Tibial nerve (tissue), 4 donors: Measurements from ENCODE around the gene TMEM53. TPM values are rescaled to one million over a fixed set of nuclear protein-coding genes. Genes with fewer than 3 reads are reported as not detected.
A peak's percentile ranks its signal among the peaks of the same experiment; 100 is the strongest.

Source experiments
- DNase-seq, 2 donors: peaks; one replicate each; pipeline ENCODE4 v3.0.0-alpha.2; 2019; ENCODE audit warnings: low spot score in 2 of 2
- H3K27ac ChIP-seq, 4 donors: fragments of 200-600 bp; sonication (generic) in 3 of 4; one replicate each; pipeline ENCODE4 v1.5.1; 2017 to 2019; ENCODE audit warnings: mild to moderate bottlenecking in 1 of 4
- H3K27me3 ChIP-seq, 2 donors: fragments of 200-600 bp; sonication (generic) in 1 of 2; one replicate each; pipeline versions ENCODE4 v1.5.1 to v1.6.0; 2017 to 2019
- H3K36me3 ChIP-seq, 3 donors: fragments of 200-600 bp; sonication (generic); one replicate each; pipeline ENCODE4 v1.5.1; 2018 to 2019
- H3K4me1 ChIP-seq, 4 donors: fragments of 200-600 bp; sonication (generic) in 3 of 4; one replicate each; pipeline ENCODE4 v1.5.1; 2017 to 2019
- H3K4me3 ChIP-seq, 4 donors: fragments of 200-600 bp; sonication (generic) in 3 of 4; one replicate each; pipeline ENCODE4 v1.5.1; 2017 to 2019; ENCODE audit warnings: mild to moderate bottlenecking in 1 of 4, moderate library complexity in 1 of 4
- H3K9me3 ChIP-seq, 4 donors: fragments of 200-600 bp; sonication (generic) in 3 of 4; one replicate each; pipeline ENCODE4 v1.5.1; 2017 to 2019
- EP300 ChIP-seq, 2 donors: sonication (generic); formaldehyde crosslinking; IDR thresholded peaks; one replicate each; pipeline ENCODE4 v1.6.1; 2017; ENCODE audit warnings: antibody characterized with exemption in 2 of 2, mild to moderate bottlenecking in 1 of 2
- POLR2A ChIP-seq, 2 donors: fragments of 450-650 bp; IDR thresholded peaks; one replicate each; pipeline ENCODE4 v1.6.1; 2017; ENCODE audit warnings: antibody characterized with exemption in 2 of 2, mild to moderate bottlenecking in 2 of 2, moderate library complexity in 2 of 2
- WGBS, 2 donors: methylation state at CpG; one replicate each; pipeline ENCODE4 v1.1.5; 2018; 5-methylcytosine and 5-hydroxymethylcytosine counted together
- total RNA-seq, 4 donors: library from RNA; depleted of rRNA; stranded (reverse); fragments of >200 nt; gene quantifications; one replicate each; pipeline ENCODE4 v1.1.0, GENCODE V29; 2016
- TF ChIP-seq, protein P1 (sequence below), 5 experiments: fragments of 200-600 bp in 3 of 5; fragments of 450-650 bp in 2 of 5; sonication (generic) in 3 of 5; IDR thresholded peaks; one replicate each; pipeline ENCODE4 v1.5.1; 2016 to 2019; ENCODE audit warnings: antibody characterized with exemption in 5 of 5, mild to moderate bottlenecking in 3 of 5, moderate library complexity in 2 of 5

Gene TMEM53
- total RNA-seq, 4 donors from 2014 or later = 7.2 to 10.5 (median 9.5) TPM

GRCh38 chr1:44652445-44653106 is 21.7 kb downstream of the TMEM53 start:
- 47 to 50% methylated on average over 7 of the region's 7 CpGs for WGBS, 2 donors
- peak overlapping the region in 2 of 4 donors; percentile 11 to 28 for H3K27ac ChIP-seq
- TF ChIP-seq EP300 (IDR thresholded peaks at IDR 0.05) = no peak
- TF ChIP-seq, protein P1, sequence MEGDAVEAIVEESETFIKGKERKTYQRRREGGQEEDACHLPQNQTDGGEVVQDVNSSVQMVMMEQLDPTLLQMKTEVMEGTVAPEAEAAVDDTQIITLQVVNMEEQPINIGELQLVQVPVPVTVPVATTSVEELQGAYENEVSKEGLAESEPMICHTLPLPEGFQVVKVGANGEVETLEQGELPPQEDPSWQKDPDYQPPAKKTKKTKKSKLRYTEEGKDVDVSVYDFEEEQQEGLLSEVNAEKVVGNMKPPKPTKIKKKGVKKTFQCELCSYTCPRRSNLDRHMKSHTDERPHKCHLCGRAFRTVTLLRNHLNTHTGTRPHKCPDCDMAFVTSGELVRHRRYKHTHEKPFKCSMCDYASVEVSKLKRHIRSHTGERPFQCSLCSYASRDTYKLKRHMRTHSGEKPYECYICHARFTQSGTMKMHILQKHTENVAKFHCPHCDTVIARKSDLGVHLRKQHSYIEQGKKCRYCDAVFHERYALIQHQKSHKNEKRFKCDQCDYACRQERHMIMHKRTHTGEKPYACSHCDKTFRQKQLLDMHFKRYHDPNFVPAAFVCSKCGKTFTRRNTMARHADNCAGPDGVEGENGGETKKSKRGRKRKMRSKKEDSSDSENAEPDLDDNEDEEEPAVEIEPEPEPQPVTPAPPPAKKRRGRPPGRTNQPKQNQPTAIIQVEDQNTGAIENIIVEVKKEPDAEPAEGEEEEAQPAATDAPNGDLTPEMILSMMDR (IDR thresholded peaks at IDR 0.05) = peak; percentile 88 to 96 (median 92)
- no peak for TF ChIP-seq POLR2A (IDR thresholded peaks at IDR 0.05)
- no peaks in the 10 kb centered on the region for H3K27me3 ChIP-seq
- no peak overlapping the region for H3K4me3 ChIP-seq
- H3K4me1 ChIP-seq = no peaks in the 10 kb centered on the region
- DNase-seq = peak; percentile 71 to 87
- H3K36me3 ChIP-seq = peaks cover 0 to 89% (median 0%) of the 10 kb centered on the region in 3 donors
- no peaks in the 10 kb centered on the region for H3K9me3 ChIP-seq

DNA sequence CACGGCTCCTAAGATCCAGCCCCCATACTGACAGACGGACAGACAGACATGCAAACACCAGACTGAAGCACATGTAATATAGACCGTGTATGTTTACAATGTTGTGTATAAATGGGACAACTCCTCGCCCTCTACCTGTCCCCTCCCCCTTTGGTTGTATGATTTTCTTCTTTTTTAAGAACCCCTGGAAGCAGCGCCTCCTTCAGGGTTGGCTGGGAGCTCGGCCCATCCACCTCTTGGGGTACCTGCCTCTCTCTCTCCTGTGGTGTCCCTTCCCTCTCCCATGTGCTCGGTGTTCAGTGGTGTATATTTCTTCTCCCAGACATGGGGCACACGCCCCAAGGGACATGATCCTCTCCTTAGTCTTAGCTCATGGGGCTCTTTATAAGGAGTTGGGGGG is 23.2 kb downstream of the TMEM53 start:
- H3K4me3 ChIP-seq = no peak overlapping the region
- H3K27ac ChIP-seq = no peak overlapping the region

DNA sequence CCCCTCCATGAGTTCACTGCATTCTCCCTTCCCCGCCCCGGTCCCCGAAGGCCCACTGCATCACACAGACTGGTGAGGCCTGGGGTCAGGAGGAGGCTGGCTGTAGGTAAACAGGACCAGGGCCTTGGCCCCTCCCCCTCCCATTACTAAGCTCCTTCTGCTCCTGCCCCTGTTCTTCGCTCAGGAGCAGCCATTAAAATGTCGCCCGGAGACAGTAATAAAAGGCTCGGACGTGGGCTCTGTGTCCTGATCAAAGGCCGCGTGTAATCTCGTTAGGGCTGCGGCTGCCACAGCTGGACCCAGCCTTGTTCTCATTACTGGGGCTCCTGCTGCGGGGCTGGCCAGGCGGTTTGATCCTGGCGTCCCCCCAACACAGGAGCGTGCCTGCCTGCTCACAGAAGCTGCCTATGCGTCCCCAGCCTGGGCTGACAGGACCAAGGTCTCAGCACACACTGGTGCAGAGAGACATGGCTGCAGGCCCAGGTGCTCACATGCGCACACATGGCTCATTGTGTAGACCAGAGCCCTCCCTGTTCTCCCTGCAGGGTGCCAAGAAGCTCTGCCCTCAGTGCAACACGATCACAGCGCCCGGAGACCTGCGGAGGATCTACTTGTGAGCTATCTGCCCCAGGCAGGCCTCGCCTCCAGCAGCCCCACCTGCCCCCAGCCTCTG is 24.0 kb downstream of the TMEM53 start:
- no peak overlapping the region for H3K4me3 ChIP-seq
- DNase-seq = no peak
- 69 to 75% methylated on average over 19 to 22 of the region's 23 CpGs for WGBS, 2 donors
- peaks cover 0 to under 1% (median 0%) of the 10 kb centered on the region in 4 donors for H3K4me1 ChIP-seq
- no peak overlapping the region for H3K27ac ChIP-seq
- TF ChIP-seq POLR2A (IDR thresholded peaks at IDR 0.05) = no peak
- TF ChIP-seq, protein P1 (IDR thresholded peaks at IDR 0.05) = no peak
- TF ChIP-seq EP300 (IDR thresholded peaks at IDR 0.05) = no peak
- H3K9me3 ChIP-seq = no peaks in the 10 kb centered on the region
- H3K36me3 ChIP-seq = peaks cover 0 to 91% (median 0%) of the 10 kb centered on the region in 3 donors
- no peaks in the 10 kb centered on the region for H3K27me3 ChIP-seq

More for the DNA sequence above, 23.2 kb downstream of the TMEM53 start:
- no peak for DNase-seq
- 68 to 81% methylated on average over 8 of the region's 8 CpGs for WGBS, 2 donors
- Histone ChIP-seq H3K27me3 (no peaks in the 10 kb centered on the region), H3K9me3 (no peaks in the 10 kb centered on the region), H3K4me1 (no peaks in the 10 kb centered on the region), H3K36me3 (peaks cover 0 to 89% (median 0%) of the 10 kb centered on the region in 3 donors)
- no peak for TF ChIP-seq POLR2A (IDR thresholded peaks at IDR 0.05)
- no peak for TF ChIP-seq EP300 (IDR thresholded peaks at IDR 0.05)
- TF ChIP-seq, protein P1 (IDR thresholded peaks at IDR 0.05) = no peak

GRCh38 chr1:44649788-44650158 is 24.5 kb downstream of the TMEM53 start:
- Histone ChIP-seq H3K4me3 (no peak overlapping the region), H3K36me3 (peaks cover 0 to 91% (median 0%) of the 10 kb centered on the region in 3 donors), H3K4me1 (peaks cover 0 to 6% (median 0%) of the 10 kb centered on the region in 4 donors), H3K27me3 (no peaks in the 10 kb centered on the region), H3K9me3 (no peaks in the 10 kb centered on the region), H3K27ac (no peak overlapping the region)
- WGBS, 2 donors = 75 to 86% methylated on average over 13 of the region's 13 CpGs
- TF ChIP-seq EP300 (IDR thresholded peaks at IDR 0.05) = no peak
- TF ChIP-seq POLR2A (IDR thresholded peaks at IDR 0.05) = no peak
- TF ChIP-seq, protein P1 (IDR thresholded peaks at IDR 0.05) = no peak
- DNase-seq = no peak
